ENCODE data around the gene DBH. TPM values are rescaled to one million over a fixed set of nuclear protein-coding genes. Genes with fewer than 3 reads are reported as not detected.

The DBH gene
- total RNA-seq, 4 donors from 2014 or later: not detected

DNA sequence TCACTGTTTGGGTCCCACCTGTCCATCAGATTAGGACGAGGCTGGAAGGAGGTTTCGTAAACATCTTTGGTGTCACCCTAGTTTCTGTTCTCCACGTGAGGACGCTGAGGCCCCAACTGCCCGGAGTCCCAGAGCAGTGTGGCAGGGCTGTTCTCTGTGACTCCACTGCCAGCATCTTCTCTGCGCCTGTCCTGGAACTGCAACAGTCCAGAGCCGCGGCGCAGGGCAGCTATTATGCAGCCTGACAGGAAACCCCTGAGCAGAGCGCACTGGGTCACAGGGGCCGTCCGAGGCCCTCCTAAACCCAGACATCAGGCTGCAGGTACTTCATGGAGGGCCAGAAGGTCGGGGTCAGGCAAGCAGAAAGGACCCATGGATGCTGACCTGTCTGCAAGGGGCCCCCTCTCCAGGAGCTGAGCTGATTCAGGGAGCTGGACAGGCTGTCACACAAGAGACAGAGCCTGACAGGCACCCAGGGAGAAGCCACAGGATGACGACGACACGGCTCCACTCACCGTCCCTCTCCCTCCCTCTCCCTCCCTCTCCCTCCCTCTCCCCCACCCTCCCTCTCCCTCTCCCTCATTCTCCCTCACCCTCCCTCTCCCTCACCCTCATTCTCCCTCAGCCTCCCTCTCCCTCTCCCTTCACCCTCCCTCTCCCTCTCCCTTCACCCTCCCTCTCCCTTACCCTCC lies 31.7 kb downstream of the DBH start:
- Histone ChIP-seq H3K9me3 (no peaks in the 10 kb centered on the region), H3K27ac (no peak overlapping the region), H3K4me1 (no peaks in the 10 kb centered on the region), H3K27me3 (peaks cover 0 to 4% (median 0%) of the 10 kb centered on the region in 4 donors), H3K4me3 (no peak overlapping the region), H3K36me3 (no peaks in the 10 kb centered on the region)
- no peak for DNase-seq
- intact Hi-C loops (cut with DNase I): no loop called here
- TF ChIP-seq POLR2A (IDR thresholded peaks at IDR 0.05): no peak
- TF ChIP-seq, protein P1, sequence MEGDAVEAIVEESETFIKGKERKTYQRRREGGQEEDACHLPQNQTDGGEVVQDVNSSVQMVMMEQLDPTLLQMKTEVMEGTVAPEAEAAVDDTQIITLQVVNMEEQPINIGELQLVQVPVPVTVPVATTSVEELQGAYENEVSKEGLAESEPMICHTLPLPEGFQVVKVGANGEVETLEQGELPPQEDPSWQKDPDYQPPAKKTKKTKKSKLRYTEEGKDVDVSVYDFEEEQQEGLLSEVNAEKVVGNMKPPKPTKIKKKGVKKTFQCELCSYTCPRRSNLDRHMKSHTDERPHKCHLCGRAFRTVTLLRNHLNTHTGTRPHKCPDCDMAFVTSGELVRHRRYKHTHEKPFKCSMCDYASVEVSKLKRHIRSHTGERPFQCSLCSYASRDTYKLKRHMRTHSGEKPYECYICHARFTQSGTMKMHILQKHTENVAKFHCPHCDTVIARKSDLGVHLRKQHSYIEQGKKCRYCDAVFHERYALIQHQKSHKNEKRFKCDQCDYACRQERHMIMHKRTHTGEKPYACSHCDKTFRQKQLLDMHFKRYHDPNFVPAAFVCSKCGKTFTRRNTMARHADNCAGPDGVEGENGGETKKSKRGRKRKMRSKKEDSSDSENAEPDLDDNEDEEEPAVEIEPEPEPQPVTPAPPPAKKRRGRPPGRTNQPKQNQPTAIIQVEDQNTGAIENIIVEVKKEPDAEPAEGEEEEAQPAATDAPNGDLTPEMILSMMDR (IDR thresholded peaks at IDR 0.05): no peak
- 58 to 61% methylated on average over 6 to 15 of the region's 17 CpGs for WGBS, 2 donors

DNA sequence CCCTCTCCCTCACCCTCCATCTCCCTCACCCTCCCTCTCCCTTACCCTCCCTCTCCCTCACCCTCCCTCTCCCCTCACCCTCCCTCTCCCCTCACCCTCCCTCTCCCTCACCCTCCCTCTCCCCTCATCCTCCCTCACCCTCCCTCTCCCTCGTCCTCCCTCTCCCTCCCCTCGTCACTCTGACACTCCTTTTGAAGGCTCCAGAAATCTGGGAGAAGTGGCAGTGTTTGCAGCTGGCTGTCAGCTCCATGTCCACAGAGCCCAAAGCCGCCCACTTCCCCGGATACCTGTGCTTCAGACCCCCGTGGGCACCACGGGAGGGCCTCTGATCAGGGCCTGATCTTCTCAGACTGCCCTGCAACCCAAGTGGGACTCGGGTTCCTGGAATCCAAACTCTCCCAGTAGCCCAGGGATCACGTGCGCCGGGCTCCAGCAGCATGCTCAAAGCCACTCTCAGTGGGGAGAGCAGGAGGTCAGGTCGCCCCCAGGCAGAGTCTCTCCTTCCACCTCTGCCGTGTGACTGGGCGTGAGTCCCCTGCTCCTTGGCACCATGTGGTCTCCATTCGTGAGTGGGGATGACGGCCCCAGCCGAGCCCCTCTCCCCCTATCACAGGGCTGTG lies 33.1 kb downstream of the DBH start:
- DNase-seq: no peak
- no peaks in the 10 kb centered on the region for H3K9me3 ChIP-seq
- H3K4me3 ChIP-seq: no peak overlapping the region
- TF ChIP-seq, protein P1 (IDR thresholded peaks at IDR 0.05): no peak
- TF ChIP-seq POLR2A (IDR thresholded peaks at IDR 0.05): no peak
- WGBS, 2 donors: 47% methylated on average over 3 of the region's 16 CpGs; no CpG with 5 or more reads in 1 of the 2 donors
- peaks cover 0 to 3% (median 0%) of the 10 kb centered on the region in 4 donors for H3K27me3 ChIP-seq
- intact Hi-C loops (cut with DNase I): no loop called here
- no peaks in the 10 kb centered on the region for H3K4me1 ChIP-seq
- H3K27ac ChIP-seq: no peak overlapping the region
- H3K36me3 ChIP-seq: no peaks in the 10 kb centered on the region

DNA sequence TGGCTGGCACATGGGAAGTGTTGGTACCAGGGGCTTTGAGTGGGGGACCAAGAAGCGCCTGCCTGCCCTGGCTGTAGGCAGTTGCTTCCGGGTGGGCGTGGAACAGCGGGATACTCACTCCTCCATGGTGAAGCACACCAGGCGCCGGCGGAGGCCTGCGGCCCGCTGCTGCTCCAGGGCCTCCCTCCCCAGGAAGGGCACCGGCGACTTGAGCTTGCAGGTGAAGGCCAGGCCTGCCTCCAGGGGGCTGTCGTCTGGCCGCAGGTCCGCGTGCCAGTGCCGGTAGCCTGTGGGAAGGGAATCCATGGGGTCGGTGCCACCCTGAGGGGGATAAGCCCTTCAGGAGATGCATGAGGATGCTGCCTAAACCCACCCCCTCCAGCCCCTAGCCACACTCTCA lies 34.3 kb downstream of the DBH start:
- H3K36me3 ChIP-seq: no peaks in the 10 kb centered on the region
- no peaks in the 10 kb centered on the region for H3K27me3 ChIP-seq
- no peak overlapping the region for H3K27ac ChIP-seq
- no peak for DNase-seq
- H3K9me3 ChIP-seq: no peaks in the 10 kb centered on the region
- 87% methylated on average over 6 of the region's 17 CpGs; no CpG with 5 or more reads in 1 of the 2 donors for WGBS, 2 donors
- no peaks in the 10 kb centered on the region for H3K4me1 ChIP-seq
- no peak overlapping the region for H3K4me3 ChIP-seq
- intact Hi-C loops (cut with DNase I): no loop called here
- TF ChIP-seq, protein P1 (IDR thresholded peaks at IDR 0.05): no peak
- TF ChIP-seq POLR2A (IDR thresholded peaks at IDR 0.05): no peak

DNA sequence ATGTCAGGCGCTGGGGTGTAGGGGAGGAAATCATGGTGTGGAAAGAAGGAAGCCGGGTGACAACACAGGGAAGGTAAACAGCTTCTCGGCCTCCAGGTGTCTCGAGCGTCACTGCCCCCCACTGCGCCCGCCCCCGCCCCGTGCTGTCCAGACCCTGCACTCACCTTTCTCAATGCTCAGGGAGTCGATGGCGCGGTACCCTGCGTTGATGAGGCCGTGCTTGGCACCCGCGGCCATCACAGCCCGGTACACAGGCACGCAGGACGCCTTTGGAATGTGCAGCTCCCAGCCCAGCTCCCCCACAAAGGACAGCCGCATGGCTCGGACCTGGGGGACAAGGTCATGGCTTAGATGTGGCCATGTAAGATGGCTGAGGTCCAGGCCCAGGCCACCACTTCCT lies 35.2 kb downstream of the DBH start:
- DNase-seq: no peak
- no peaks in the 10 kb centered on the region for H3K9me3 ChIP-seq
- no peak for TF ChIP-seq POLR2A (IDR thresholded peaks at IDR 0.05)
- TF ChIP-seq, protein P1 (IDR thresholded peaks at IDR 0.05): no peak
- H3K27ac ChIP-seq: no peak overlapping the region
- intact Hi-C loops (cut with DNase I): no loop called here
- H3K36me3 ChIP-seq: no peaks in the 10 kb centered on the region
- H3K4me1 ChIP-seq: no peaks in the 10 kb centered on the region
- H3K27me3 ChIP-seq: no peaks in the 10 kb centered on the region
- 69 to 92% methylated on average over 5 to 8 of the region's 21 CpGs for WGBS, 2 donors
- H3K4me3 ChIP-seq: no peak overlapping the region

DNA sequence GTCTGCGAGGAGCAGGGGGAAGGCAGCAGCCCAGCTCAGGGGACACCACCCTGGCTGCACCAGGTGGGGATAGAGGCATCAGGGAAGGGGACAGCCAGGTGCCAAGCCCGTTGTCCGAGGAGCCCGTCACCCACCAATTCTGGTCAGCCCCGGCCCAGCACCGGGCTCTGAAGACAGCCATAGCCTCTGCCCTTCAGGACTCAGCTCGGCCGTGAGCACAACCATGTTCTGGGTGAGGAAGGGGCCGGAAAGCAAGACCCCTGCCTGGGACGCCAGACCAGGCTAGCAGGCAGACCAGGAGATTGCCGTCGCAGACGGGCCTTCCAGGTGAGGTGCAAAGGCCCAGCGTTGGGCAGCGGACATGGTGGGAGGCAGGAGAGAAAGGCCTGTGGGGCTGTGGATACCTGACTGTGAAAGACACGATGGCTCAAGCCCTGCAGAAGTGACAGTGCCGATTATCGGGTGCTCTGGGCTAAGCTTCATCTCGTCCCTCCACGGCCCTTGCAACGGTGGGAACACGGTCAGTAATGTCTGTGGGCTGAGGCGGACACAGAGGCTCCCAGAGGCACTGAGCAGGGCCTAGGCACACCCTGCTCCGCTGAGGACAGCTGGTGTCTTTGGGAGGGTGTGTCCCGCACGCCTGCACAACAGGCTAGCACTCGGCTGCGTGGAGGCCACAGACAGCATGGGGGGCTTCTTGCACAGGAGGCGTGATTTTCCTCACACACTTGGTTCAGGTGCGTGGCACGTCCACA lies 36.5 kb downstream of the DBH start:
- no peak overlapping the region for H3K27ac ChIP-seq
- no peaks in the 10 kb centered on the region for H3K9me3 ChIP-seq
- intact Hi-C loops (cut with DNase I): no loop called here
- no peak for TF ChIP-seq POLR2A (IDR thresholded peaks at IDR 0.05)
- TF ChIP-seq, protein P1 (IDR thresholded peaks at IDR 0.05): no peak
- WGBS, 2 donors: 91% methylated on average over 14 of the region's 31 CpGs; no CpG with 5 or more reads in 1 of the 2 donors
- H3K36me3 ChIP-seq: no peaks in the 10 kb centered on the region
- no peak for DNase-seq
- no peaks in the 10 kb centered on the region for H3K4me1 ChIP-seq
- no peaks in the 10 kb centered on the region for H3K27me3 ChIP-seq
- H3K4me3 ChIP-seq: no peak overlapping the region

Measured in esophagus squamous epithelium (tissue), 5 donors.